H1 (cell line): ENCODE measurements around the gene FAM53B. TPM values are rescaled to one million over a fixed set of nuclear protein-coding genes. Genes with fewer than 3 reads are reported as not detected.

Experiments
- CTCF ChIA-PET: fragments of 300-600 bp; sonication (Branson Sonifier 250); formaldehyde crosslinking; loops from one replicate; lab custom pipeline; 2021; ENCODE audit not compliant: partially characterized antibody; lab: Charles Lee
- POLR2A ChIA-PET: fragments of 300-600 bp; sonication (Branson Sonifier 250); formaldehyde crosslinking; loops from one replicate; lab custom pipeline; 2021; ENCODE audit warnings: inconsistent platforms; ENCODE audit not compliant: partially characterized antibody; lab: Charles Lee
- DNase-seq, 2 experiments: peaks; one replicate each; pipeline versions ENCODE4 v3.0.0 to v3.0.0-alpha.2; 2010 to 2022; ENCODE audit warnings: low spot score in 2 of 2, low read depth in 1 of 2, mixed read lengths in 1 of 2
- FAIRE-seq: peaks from 2 replicates; lab custom pipeline; 2011; peaks lifted over from hg19 to GRCh38; lab: Jason Lieb, UNC
- H2AFZ ChIP-seq: 2 replicates; pipeline ENCODE4 v1.8.1; 2012; ENCODE audit warnings: low read length, inconsistent platforms
- H2AK5ac ChIP-seq: 2 replicates; pipeline ENCODE4 v1.6.1; 2013; ENCODE audit warnings: low read depth, low read length
- H2BK120ac ChIP-seq: replicated peaks from 2 replicates; pipeline ENCODE3; 2013; ENCODE audit warnings: low read depth, low read length, inconsistent platforms
- H2BK12ac ChIP-seq: 2 replicates; pipeline ENCODE4 v1.6.1; 2013; ENCODE audit warnings: low read depth, low read length
- H2BK15ac ChIP-seq: 2 replicates; pipeline ENCODE4 v1.6.1; 2013; ENCODE audit warnings: low read length
- H2BK20ac ChIP-seq: 2 replicates; pipeline ENCODE4 v1.6.1; 2013; ENCODE audit warnings: low read length
- H2BK5ac ChIP-seq: 2 replicates; pipeline ENCODE4 v1.6.1; 2013; ENCODE audit warnings: low read depth, low read length
- H3K14ac ChIP-seq: 2 replicates; pipeline ENCODE4 v1.6.1; 2013; ENCODE audit warnings: inconsistent platforms; ENCODE audit not compliant: insufficient read length
- H3K18ac ChIP-seq: 2 replicates; pipeline ENCODE4 v1.6.1; 2013; ENCODE audit warnings: low read length; ENCODE audit errors: extremely low read depth
- H3K23ac ChIP-seq: 2 replicates; pipeline ENCODE4 v1.6.1; 2013; ENCODE audit warnings: inconsistent platforms; ENCODE audit not compliant: insufficient read length
- H3K23me2 ChIP-seq: 2 replicates; pipeline ENCODE4 v1.6.1; 2013; ENCODE audit warnings: low read depth, low read length
- H3K27ac ChIP-seq: 2 replicates; pipeline ENCODE4 v1.6.1; 2011; ENCODE audit warnings: low read depth, low read length, inconsistent platforms
- H3K27me3 ChIP-seq, 4 experiments: replicated peaks in 1 of 4; 1 replicate in 1 of 4; 2 replicates in 3 of 4; pipeline versions ENCODE4 v1.6.1 to v1.8.1; 2011 to 2013; ENCODE audit warnings: low read length in 3 of 4, mild to moderate bottlenecking in 3 of 4, inconsistent platforms in 2 of 4, mixed read lengths in 2 of 4, moderate library complexity in 1 of 4; ENCODE audit not compliant: control insufficient read depth in 3 of 4, insufficient read depth in 3 of 4; ENCODE audit errors: extremely low read depth in 1 of 4
- H3K36me3 ChIP-seq, 4 experiments: 2 replicates each; pipeline versions ENCODE4 v1.6.1 to v1.8.1; 2011 to 2013; ENCODE audit warnings: mild to moderate bottlenecking in 4 of 4, low read length in 3 of 4, moderate library complexity in 2 of 4, control low read depth in 1 of 4, inconsistent platforms in 1 of 4; ENCODE audit not compliant: insufficient read depth in 4 of 4, control insufficient read depth in 2 of 4
- H3K4ac ChIP-seq: replicated peaks from 2 replicates; pipeline ENCODE3; 2013; ENCODE audit warnings: low read length, low read depth, mixed read lengths, inconsistent platforms; ENCODE audit not compliant: insufficient read length
- H3K4me1 ChIP-seq, 4 experiments: replicated peaks in 1 of 4; 1 replicate in 1 of 4; 2 replicates in 3 of 4; pipeline versions ENCODE4 v1.6.1 to v1.8.1; 2011 to 2013; ENCODE audit warnings: low read length in 3 of 4, inconsistent platforms in 2 of 4, mixed read lengths in 1 of 4; ENCODE audit not compliant: insufficient read depth in 4 of 4, control insufficient read depth in 3 of 4
- H3K4me2 ChIP-seq, 2 experiments: 2 replicates each; pipeline versions ENCODE4 v1.6.1 to v1.8.1; 2011 to 2013; ENCODE audit warnings: low read depth in 2 of 2, low read length in 2 of 2, control low read depth in 1 of 2, inconsistent platforms in 1 of 2, mild to moderate bottlenecking in 1 of 2; ENCODE audit not compliant: insufficient read depth in 1 of 2
- H3K4me3 ChIP-seq, 4 experiments: fragments of 200-600, 300-600 bp in 1 of 4; sonication (generic), shearing (Covaris generic), sonication (Bioruptor Twin) in 1 of 4; 2 replicates each; pipeline versions ENCODE4 v1.5.1 to v1.8.1; 2011 to 2016; ENCODE audit warnings: low read length in 4 of 4, low read depth in 3 of 4, control low read depth in 2 of 4, inconsistent platforms in 2 of 4, mild to moderate bottlenecking in 2 of 4, mixed read lengths in 1 of 4, moderate library complexity in 1 of 4; ENCODE audit not compliant: insufficient read depth in 2 of 4; ENCODE audit errors: extremely low read depth in 1 of 4
- H3K56ac ChIP-seq: replicated peaks from 2 replicates; pipeline ENCODE3; 2013; ENCODE audit warnings: low read depth, mild to moderate bottlenecking, mixed read lengths, low read length, inconsistent platforms; ENCODE audit not compliant: insufficient read length
- H3K79me1 ChIP-seq: 2 replicates; pipeline ENCODE4 v1.6.1; 2013; ENCODE audit warnings: low read depth, low read length, control low read depth
- H3K79me2 ChIP-seq, 2 experiments: 2 replicates each; pipeline versions ENCODE4 v1.6.1 to v1.8.1; 2012 to 2013; ENCODE audit warnings: low read length in 2 of 2, mild to moderate bottlenecking in 2 of 2, inconsistent platforms in 1 of 2; ENCODE audit not compliant: insufficient read depth in 2 of 2, control insufficient read depth in 1 of 2
- H3K9ac ChIP-seq, 4 experiments: replicated peaks in 1 of 4; 1 replicate in 1 of 4; 2 replicates in 3 of 4; pipeline versions ENCODE4 v1.6.1 to v1.8.1; 2011 to 2013; ENCODE audit warnings: low read depth in 3 of 4, low read length in 3 of 4, control low read depth in 2 of 4, mild to moderate bottlenecking in 2 of 4, moderate library complexity in 2 of 4, inconsistent platforms in 1 of 4; ENCODE audit errors: extremely low read depth in 1 of 4
- H3K9me3 ChIP-seq, 2 experiments: 2 replicates each; pipeline versions ENCODE4 v1.6.1 to v1.8.1; 2012 to 2013; ENCODE audit warnings: mild to moderate bottlenecking in 2 of 2, moderate library complexity in 2 of 2, control low read depth in 1 of 2, inconsistent platforms in 1 of 2, low read depth in 1 of 2, low read length in 1 of 2, mixed read lengths in 1 of 2; ENCODE audit not compliant: insufficient read depth in 2 of 2
- H4K20me1 ChIP-seq, 2 experiments: replicated peaks in 1 of 2; 2 replicates each; pipeline versions ENCODE3 to v1.8.1; 2011 to 2013; ENCODE audit warnings: inconsistent platforms in 2 of 2, low read length in 2 of 2, mild to moderate bottlenecking in 1 of 2; ENCODE audit not compliant: insufficient read depth in 2 of 2, control insufficient read depth in 1 of 2
- H4K5ac ChIP-seq: 2 replicates; pipeline ENCODE4 v1.6.1; 2013; ENCODE audit warnings: low read length, low read depth, mixed read lengths, inconsistent platforms; ENCODE audit not compliant: insufficient read length
- H4K8ac ChIP-seq: 2 replicates; pipeline ENCODE4 v1.8.0; 2013; ENCODE audit warnings: mild to moderate bottlenecking, moderate library complexity, low read length, inconsistent platforms; ENCODE audit not compliant: insufficient read depth; ENCODE audit errors: extremely low read depth
- H4K91ac ChIP-seq: replicated peaks from 2 replicates; pipeline ENCODE3; 2013; ENCODE audit warnings: low read length, mixed read lengths, inconsistent platforms; ENCODE audit not compliant: insufficient read length
- CTCF ChIP-seq, 3 experiments: IDR thresholded peaks; 1 replicate in 2 of 3; 2 replicates in 1 of 3; pipeline versions ENCODE4 v1.5.1 to v1.6.1; 2011; ENCODE audit warnings: low read length in 3 of 3, mild to moderate bottlenecking in 3 of 3, inconsistent platforms in 2 of 3, low read depth in 1 of 3, moderate library complexity in 1 of 3; ENCODE audit not compliant: insufficient read depth in 1 of 3; ENCODE audit errors: control extremely low read depth in 1 of 3
- GABPA ChIP-seq: IDR thresholded peaks from 2 replicates; pipeline ENCODE4 v1.6.1; 2011; ENCODE audit warnings: mild to moderate bottlenecking, low read length, moderate library complexity, borderline replicate concordance; ENCODE audit not compliant: insufficient read depth
- GTF2F1 ChIP-seq: IDR thresholded peaks from 2 replicates; pipeline ENCODE4 v1.6.1; 2012; ENCODE audit warnings: low read depth, low read length, improper control_type of control experiment, borderline replicate concordance
- MAX ChIP-seq: IDR thresholded peaks from 2 replicates; pipeline ENCODE4 v1.6.1; 2012; ENCODE audit warnings: inconsistent platforms
- POLR2A ChIP-seq, 2 experiments: IDR thresholded peaks; 1 replicate in 1 of 2; 2 replicates in 1 of 2; pipeline ENCODE4 v1.6.1; 2011; ENCODE audit warnings: low read depth in 2 of 2, low read length in 2 of 2, mild to moderate bottlenecking in 2 of 2; ENCODE audit errors: control extremely low read depth in 1 of 2
- RXRA ChIP-seq: IDR thresholded peaks from 2 replicates; pipeline ENCODE4 v1.6.1; 2011; ENCODE audit warnings: low read depth, mild to moderate bottlenecking, low read length, moderate library complexity; ENCODE audit not compliant: insufficient read depth
- SAP30 ChIP-seq: fragments of 300-600 bp; sonication (generic); IDR thresholded peaks from 2 replicates; pipeline ENCODE4 v1.7.1; 2012; ENCODE audit warnings: low read length, moderate library complexity, mild to moderate bottlenecking, inconsistent platforms; ENCODE audit not compliant: insufficient read depth, insufficient replicate concordance
- SIX5 ChIP-seq: IDR thresholded peaks from 2 replicates; pipeline ENCODE4 v1.6.1; 2011; ENCODE audit warnings: mild to moderate bottlenecking, low read depth, low read length
- SRF ChIP-seq: IDR thresholded peaks from 2 replicates; pipeline ENCODE4 v1.6.1; 2011; ENCODE audit warnings: mild to moderate bottlenecking, low read depth, low read length, moderate library complexity
- TBP ChIP-seq: IDR thresholded peaks from 2 replicates; pipeline ENCODE4 v1.6.1; 2011; ENCODE audit warnings: low read depth, low read length, improper control_type of control experiment
- ZNF274 ChIP-seq: IDR thresholded peaks from 2 replicates; pipeline ENCODE4 v1.7.0; 2012; ENCODE audit warnings: low read length, borderline replicate concordance; ENCODE audit errors: extremely low read depth
- WGBS, 2 experiments: shearing (Covaris generic) in 1 of 2; methylation state at CpG; one replicate each; pipeline versions ENCODE4 v1.1.6 to v1.1.7; 2013 to 2015; ENCODE audit warnings: low lambda C conversion rate in 2 of 2, mixed read lengths in 2 of 2, inconsistent platforms in 1 of 2, low coverage in 1 of 2, missing lambda C conversion rate in 1 of 2; ENCODE audit not compliant: insufficient replicate concordance in 2 of 2, insufficient coverage in 1 of 2, insufficient read length in 1 of 2; ENCODE audit errors: extremely low coverage in 1 of 2, missing lambda C conversion rate in 1 of 2; 5-methylcytosine and 5-hydroxymethylcytosine counted together
- polyA plus RNA-seq, 7 experiments: library from polyadenylated mRNA; depleted of rRNA in 3 of 7; stranded (reverse) in 5 of 7; unstranded in 2 of 7; fragments of >200 nt in 5 of 7; fragments of 200-250 nt in 2 of 7; gene quantifications; 1 replicate in 5 of 7; 2 replicates in 1 of 7; 4 replicates in 1 of 7; pipeline versions ENCODE4 v1.2.1 to v1.2.3, GENCODE V29; 2011 to 2013; ENCODE audit warnings: missing spikeins in 2 of 7, mixed read lengths in 2 of 7
- total RNA-seq: library from RNA; stranded (reverse); fragmentation: NEBNext Ultra II Directional; extraction: Animal tissue kit (Norgen Biotek cat#: 25700); gene quantifications from 2 replicates; pipeline ENCODE4 v1.2.1, GENCODE V29; 2021

FAM53B gene
- total and polyA plus RNA-seq, 2 of the 8 experiments (the other 6 are each of a cell fraction or from before 2014, with no cell fraction given), result 5.3 to 14.4 TPM

GRCh38 chr10:124574456-124575070, 169.6 kb downstream of the FAM53B start:
- H3K79me1 ChIP-seq, result no peaks in the 10 kb centered on the region; the same call in 1 of the 2 replicates
- H3K14ac ChIP-seq, result no peak overlapping the region
- CTCF ChIA-PET, result interaction anchor here (1.0 to 1.9 kb wide), 4 partner anchors 10 to 51 kb away, joined by 3 to 8 read pairs (median 4); no protein-coding TSS in a partner anchor
- H3K18ac ChIP-seq, result no peak overlapping the region
- peaks cover 2 to 7% of the 10 kb centered on the region in 2 experiments for H4K20me1 ChIP-seq
- no peaks in the 10 kb centered on the region for H3K36me3 ChIP-seq
- no peak for DNase-seq
- H3K4me1 ChIP-seq, result no peaks in the 10 kb centered on the region; a peak in 1 of 7 replicates
- H4K8ac ChIP-seq, result no peak overlapping the region
- H2AK5ac ChIP-seq, result no peak overlapping the region
- FAIRE-seq, result no peak
- no peak overlapping the region for H2AFZ ChIP-seq
- no peak overlapping the region for H4K5ac ChIP-seq
- H3K27ac ChIP-seq, result no peak overlapping the region
- H3K4me3 ChIP-seq, result no peak overlapping the region
- no peak overlapping the region for H2BK12ac ChIP-seq
- H3K4ac ChIP-seq, result no peak overlapping the region
- H3K56ac ChIP-seq, result no peak overlapping the region
- no peak overlapping the region for H3K23ac ChIP-seq
- H3K79me2 ChIP-seq, result no peaks in the 10 kb centered on the region
- H2BK20ac ChIP-seq, result no peak overlapping the region
- H2BK120ac ChIP-seq, result no peak overlapping the region
- H3K9me3 ChIP-seq, result 0 out of 4 replicates have a peak, but pooled peaks cover 0 to 4% of the 10 kb centered on the region in 2 experiments
- no peaks in the 10 kb centered on the region for H3K23me2 ChIP-seq
- no peak overlapping the region for H3K4me2 ChIP-seq
- H2BK15ac ChIP-seq, result no peak overlapping the region
- POLR2A ChIA-PET, result no interaction called here
- no peak overlapping the region for H3K9ac ChIP-seq
- no peaks in the 10 kb centered on the region for H3K27me3 ChIP-seq
- H2BK5ac ChIP-seq, result no peak overlapping the region
- no peak overlapping the region for H4K91ac ChIP-seq
- 92% methylated on average over 14 of the region's 14 CpGs; no CpG with 5 or more reads in 1 of the 2 experiments for WGBS, 2 experiments
- TF ChIP-seq MAX (no peak), GABPA (no peak), SRF (no peak), ZNF274 (no peak), RXRA (no peak), GTF2F1 (no peak), SIX5 (no peak), SAP30 (no peak), CTCF (IDR thresholded peaks at IDR 0.05; ENCODE audit: control extremely low read depth in 1 of 3, insufficient read depth in 1 of 3, low read depth in 1 of 3, low read length in 3 of 3) (no peak), POLR2A (IDR thresholded peaks at IDR 0.05; ENCODE audit: control extremely low read depth in 1 of 2, low read depth in 2 of 2, low read length in 2 of 2) (no peak), TBP (no peak)
